Psoas muscle (tissue), 8 donors: ENCODE results near the gene LDAF1. TPM values are rescaled to one million over a fixed set of nuclear protein-coding genes. Genes with fewer than 3 reads are reported as not detected.

Experiments used
- ATAC-seq, 4 donors: fragments of 200-7000 bp; cut with Tn5 transposase; one replicate each; pipeline ENCODE4 v1.9.1; 2020; ENCODE audit warnings: moderate library complexity in 3 of 4, mild to moderate bottlenecking in 2 of 4
- DNase-seq, 2 donors: peaks; one replicate each; pipeline ENCODE4 v3.0.0-alpha.2; 2020
- H3K27ac ChIP-seq: fragments of 200-600 bp; one replicate; pipeline ENCODE4 v1.8.0; 2022
- H3K27me3 ChIP-seq, 3 donors: fragments of 200-600 bp in 1 of 3; one replicate each; pipeline versions ENCODE4 v1.6.1 to v1.8.0; 2013 to 2022; ENCODE audit warnings: low read length in 2 of 3, mild to moderate bottlenecking in 2 of 3, moderate library complexity in 1 of 3; ENCODE audit not compliant: insufficient read depth in 3 of 3
- H3K36me3 ChIP-seq, 2 donors: fragments of 200-600 bp in 1 of 2; one replicate each; pipeline versions ENCODE4 v1.6.1 to v1.8.0; 2013 to 2022; ENCODE audit warnings: low read depth in 1 of 2, mild to moderate bottlenecking in 1 of 2, moderate library complexity in 1 of 2; ENCODE audit not compliant: insufficient read depth in 1 of 2
- H3K4me1 ChIP-seq: fragments of 200-600 bp; one replicate; pipeline ENCODE4 v1.8.0; 2022
- H3K4me3 ChIP-seq: fragments of 200-600 bp; one replicate; pipeline ENCODE4 v1.8.0; 2022; ENCODE audit warnings: mild to moderate bottlenecking
- H3K9me3 ChIP-seq: fragments of 200-600 bp; one replicate; pipeline ENCODE4 v1.8.0; 2022
- WGBS, 3 donors: extraction: QIAGEN DNeasy Blood & Tissue Kit; methylation state at CpG; one replicate each; pipeline versions ENCODE4 v1.1.6 to v1.1.7; 2013; 5-methylcytosine and 5-hydroxymethylcytosine counted together
- intact Hi-C, 2 donors: fragments of 100-400 bp; cut with DNase I; formaldehyde crosslinking; loops; one replicate each; pipeline versions ENCODE4 v1.11.0 to v1.14.2; 2022
- polyA plus RNA-seq, 3 donors: library from polyadenylated mRNA; stranded (reverse); fragments of 200-250 nt; gene quantifications; one replicate each; pipeline ENCODE4 v1.2.3, GENCODE V29; 2013
- total RNA-seq, 4 donors: library from RNA; stranded (reverse); fragmentation: NEBNext Ultra II Directional in 2 of 4; extraction: Animal tissue kit (Norgen Biotek cat#: 25700) in 2 of 4; gene quantifications; one replicate each; pipeline versions ENCODE4 v1.2.1 to v1.2.4, GENCODE V29; 2021 to 2023
- TF ChIP-seq, protein P1 (sequence below): fragments of 200-600 bp; IDR thresholded peaks from one replicate; pipeline ENCODE4 v1.8.0; 2022; ENCODE audit warnings: antibody characterized with exemption
- donor health status: healthy with polysubstance abuse.
- donor health status: DM: no; HTN: no; CAD: no; lungs with moderate emphysema.
- donor health status: Bipolar disorder and iron deficiency.
- donor health status: healthy.
- donor health status: DM: yes; HTN: yes; CAD: no.
- donor health status: DM: no; HTN: no; CAD: no.
- donor health status: DM: no; HTN: no; CAD: no.
- donor health status: DM: yes; HTN: yes; CAD: no.

The LDAF1 gene
- total and polyA plus RNA-seq, 7 donors, result 25.7 to 57.3 (median 39.2) TPM

DNA sequence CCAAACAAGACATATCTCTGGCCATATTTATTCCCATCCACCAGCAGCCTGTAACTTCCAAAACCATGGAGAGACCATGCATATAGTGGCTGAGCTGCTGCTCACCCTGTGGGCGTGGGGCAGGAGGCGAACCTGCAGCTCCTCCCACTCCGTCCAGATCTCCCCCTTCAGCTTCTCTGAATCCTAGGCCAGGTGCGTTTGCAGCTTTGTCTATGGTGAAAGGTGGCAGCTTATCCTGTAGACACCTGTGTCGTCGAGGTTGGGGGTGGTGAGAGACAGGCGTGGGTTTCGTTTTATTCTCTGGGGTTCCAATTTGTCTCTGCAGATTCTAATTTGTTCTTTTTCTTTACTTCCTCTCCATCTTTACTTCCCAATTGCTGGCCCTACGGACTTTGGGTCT, 65.3 kb downstream of the LDAF1 start:
- H3K27me3 ChIP-seq, result no peaks in the 10 kb centered on the region
- 78 to 83% (median 78%) methylated on average over 9 of the region's 9 CpGs for WGBS, 3 donors
- H3K36me3 ChIP-seq, result no peaks in the 10 kb centered on the region
- intact Hi-C loops, result no loop called here
- H3K4me1 ChIP-seq, result no peaks in the 10 kb centered on the region
- ATAC-seq, result no peak
- H3K27ac ChIP-seq, result no peak overlapping the region
- TF ChIP-seq, protein P1, sequence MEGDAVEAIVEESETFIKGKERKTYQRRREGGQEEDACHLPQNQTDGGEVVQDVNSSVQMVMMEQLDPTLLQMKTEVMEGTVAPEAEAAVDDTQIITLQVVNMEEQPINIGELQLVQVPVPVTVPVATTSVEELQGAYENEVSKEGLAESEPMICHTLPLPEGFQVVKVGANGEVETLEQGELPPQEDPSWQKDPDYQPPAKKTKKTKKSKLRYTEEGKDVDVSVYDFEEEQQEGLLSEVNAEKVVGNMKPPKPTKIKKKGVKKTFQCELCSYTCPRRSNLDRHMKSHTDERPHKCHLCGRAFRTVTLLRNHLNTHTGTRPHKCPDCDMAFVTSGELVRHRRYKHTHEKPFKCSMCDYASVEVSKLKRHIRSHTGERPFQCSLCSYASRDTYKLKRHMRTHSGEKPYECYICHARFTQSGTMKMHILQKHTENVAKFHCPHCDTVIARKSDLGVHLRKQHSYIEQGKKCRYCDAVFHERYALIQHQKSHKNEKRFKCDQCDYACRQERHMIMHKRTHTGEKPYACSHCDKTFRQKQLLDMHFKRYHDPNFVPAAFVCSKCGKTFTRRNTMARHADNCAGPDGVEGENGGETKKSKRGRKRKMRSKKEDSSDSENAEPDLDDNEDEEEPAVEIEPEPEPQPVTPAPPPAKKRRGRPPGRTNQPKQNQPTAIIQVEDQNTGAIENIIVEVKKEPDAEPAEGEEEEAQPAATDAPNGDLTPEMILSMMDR, result no peak
- H3K4me3 ChIP-seq, result no peak overlapping the region
- DNase-seq, result no peak
- H3K9me3 ChIP-seq, result no peaks in the 10 kb centered on the region

DNA sequence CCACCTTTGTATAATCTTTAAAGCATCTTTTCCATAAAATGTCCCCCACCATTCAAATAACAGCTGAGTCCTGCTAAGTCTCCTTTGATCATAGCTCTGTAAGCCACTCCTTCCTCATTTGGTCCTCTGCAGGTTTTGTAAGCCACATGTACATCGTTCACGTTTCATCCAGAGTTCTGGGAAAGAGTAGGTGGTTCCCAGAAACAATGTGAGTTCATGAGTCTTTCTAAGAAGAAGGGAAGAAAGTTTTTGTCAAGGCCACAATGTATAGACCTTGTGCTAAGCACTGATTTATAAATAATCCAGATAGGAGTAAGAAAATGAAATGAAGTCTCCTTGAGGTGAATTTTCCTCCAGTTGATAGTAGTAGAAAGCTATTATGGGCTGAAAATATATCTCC, 66.3 kb downstream of the LDAF1 start:
- intact Hi-C loops, result no loop called here
- Histone ChIP-seq H3K36me3 (no peaks in the 10 kb centered on the region), H3K27me3 (no peaks in the 10 kb centered on the region), H3K4me3 (no peak overlapping the region), H3K27ac (no peak overlapping the region), H3K9me3 (no peaks in the 10 kb centered on the region), H3K4me1 (no peaks in the 10 kb centered on the region)
- WGBS, 3 donors, result 59 to 79% (median 66%) methylated on average over 2 of the region's 2 CpGs
- DNase-seq, result no peak
- TF ChIP-seq, protein P1, result no peak
- ATAC-seq, result no peak

DNA sequence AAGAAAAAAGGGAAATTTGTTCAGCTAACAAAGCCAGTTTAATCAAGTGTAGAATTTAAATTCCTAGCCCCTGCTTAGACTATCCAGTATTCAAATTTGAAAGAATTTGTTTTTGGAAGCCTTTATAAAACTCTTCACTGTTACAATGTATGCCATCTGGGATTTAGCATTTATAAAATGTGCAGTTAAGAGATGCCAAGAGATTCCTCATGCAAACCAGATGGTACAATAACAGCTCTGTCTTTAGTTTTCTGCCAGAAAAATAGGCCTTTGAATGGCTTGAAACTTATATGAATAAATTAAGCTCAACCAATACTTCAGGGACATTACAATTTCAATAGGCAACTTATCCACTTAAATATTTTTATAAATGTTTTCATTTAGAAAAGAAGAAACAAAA, 68.3 kb downstream of the LDAF1 start:
- Histone ChIP-seq H3K4me3 (no peak overlapping the region), H3K36me3 (no peaks in the 10 kb centered on the region), H3K9me3 (no peaks in the 10 kb centered on the region), H3K27me3 (no peaks in the 10 kb centered on the region), H3K27ac (no peak overlapping the region), H3K4me1 (no peaks in the 10 kb centered on the region)
- DNase-seq, result no peak
- intact Hi-C loops, result no loop called here
- ATAC-seq, result no peak
- TF ChIP-seq, protein P1, result no peak

DNA sequence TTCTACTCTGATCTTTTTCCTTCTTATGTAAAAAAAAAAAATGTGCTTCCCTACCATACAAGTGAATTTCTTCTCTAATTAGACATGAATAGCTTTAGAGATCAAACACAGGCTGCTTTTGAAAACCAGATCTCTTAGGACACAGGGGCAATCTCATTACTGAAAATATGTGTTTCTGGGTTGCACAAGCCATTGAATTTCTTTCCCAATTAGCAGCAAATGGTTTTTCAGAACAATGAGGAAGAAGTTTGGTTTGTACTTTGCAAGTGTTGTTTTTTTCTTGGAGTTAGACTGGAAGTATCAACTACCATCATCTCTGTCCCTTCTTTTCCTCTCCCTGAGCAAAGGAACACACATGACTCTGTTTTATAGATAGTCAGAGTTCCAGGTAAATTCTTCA, 69.4 kb downstream of the LDAF1 start:
- Histone ChIP-seq H3K27ac (no peak overlapping the region), H3K9me3 (no peaks in the 10 kb centered on the region), H3K4me1 (no peaks in the 10 kb centered on the region), H3K27me3 (no peaks in the 10 kb centered on the region), H3K36me3 (no peaks in the 10 kb centered on the region), H3K4me3 (no peak overlapping the region)
- TF ChIP-seq, protein P1, result no peak
- intact Hi-C loops, result no loop called here
- DNase-seq (no peak), ATAC-seq (no peak)

DNA sequence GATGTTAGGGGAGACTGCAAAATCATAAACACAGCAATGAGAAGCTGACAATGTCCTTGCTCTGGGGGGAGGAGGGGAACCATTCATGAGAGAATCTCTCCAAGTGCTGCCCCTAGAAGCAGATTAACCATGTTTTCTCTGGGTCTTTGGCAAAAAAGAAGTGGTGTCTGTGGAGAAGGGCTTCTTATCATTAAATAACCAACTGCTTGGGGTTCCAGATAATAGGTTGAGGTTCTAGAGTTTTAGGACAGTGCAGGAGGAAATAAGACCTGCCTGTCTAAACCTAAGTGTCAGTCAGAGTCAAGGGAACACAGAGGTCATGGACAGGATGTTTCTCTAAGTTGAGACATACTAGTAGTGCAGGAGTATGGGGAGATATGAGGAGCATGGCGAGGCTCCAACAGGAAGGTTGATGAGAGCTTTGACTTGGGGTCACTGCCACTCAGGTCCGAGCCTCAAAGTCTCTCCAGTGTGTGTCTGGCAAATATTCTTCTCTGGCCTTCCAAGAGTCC, 69.9 kb downstream of the LDAF1 start:
- H3K4me1 ChIP-seq, result no peaks in the 10 kb centered on the region
- DNase-seq, result no peak
- no peak overlapping the region for H3K27ac ChIP-seq
- H3K36me3 ChIP-seq, result no peaks in the 10 kb centered on the region
- WGBS, 3 donors, result 47 to 59% (median 57%) methylated on average over 2 of the region's 2 CpGs
- no peak overlapping the region for H3K4me3 ChIP-seq
- ATAC-seq, result no peak
- intact Hi-C loops, result no loop called here
- H3K27me3 ChIP-seq, result no peaks in the 10 kb centered on the region
- no peaks in the 10 kb centered on the region for H3K9me3 ChIP-seq
- TF ChIP-seq, protein P1, result no peak
